Measurements from ENCODE around the gene CD28.

DNA sequence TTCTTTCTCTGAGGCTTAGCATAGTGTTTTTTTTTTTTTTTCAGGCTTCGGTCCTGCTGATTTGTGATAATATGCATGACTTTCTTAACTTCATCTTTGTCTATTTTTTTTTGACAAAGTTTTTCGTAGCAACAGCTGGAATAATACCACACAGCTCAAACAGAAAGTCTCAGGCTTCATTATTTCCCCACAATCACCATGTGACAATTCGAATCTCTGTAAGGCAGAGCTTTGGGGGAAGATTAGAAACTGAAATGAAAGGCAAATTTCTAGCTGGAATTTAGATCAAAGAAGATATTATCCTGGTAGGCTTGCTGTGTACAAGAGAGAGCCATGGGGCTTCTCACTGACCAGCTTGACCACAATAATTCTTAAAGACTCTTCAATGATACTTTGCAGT is 12.2 kb upstream of the CD28 start:
- TF ChIP-seq, protein P1, sequence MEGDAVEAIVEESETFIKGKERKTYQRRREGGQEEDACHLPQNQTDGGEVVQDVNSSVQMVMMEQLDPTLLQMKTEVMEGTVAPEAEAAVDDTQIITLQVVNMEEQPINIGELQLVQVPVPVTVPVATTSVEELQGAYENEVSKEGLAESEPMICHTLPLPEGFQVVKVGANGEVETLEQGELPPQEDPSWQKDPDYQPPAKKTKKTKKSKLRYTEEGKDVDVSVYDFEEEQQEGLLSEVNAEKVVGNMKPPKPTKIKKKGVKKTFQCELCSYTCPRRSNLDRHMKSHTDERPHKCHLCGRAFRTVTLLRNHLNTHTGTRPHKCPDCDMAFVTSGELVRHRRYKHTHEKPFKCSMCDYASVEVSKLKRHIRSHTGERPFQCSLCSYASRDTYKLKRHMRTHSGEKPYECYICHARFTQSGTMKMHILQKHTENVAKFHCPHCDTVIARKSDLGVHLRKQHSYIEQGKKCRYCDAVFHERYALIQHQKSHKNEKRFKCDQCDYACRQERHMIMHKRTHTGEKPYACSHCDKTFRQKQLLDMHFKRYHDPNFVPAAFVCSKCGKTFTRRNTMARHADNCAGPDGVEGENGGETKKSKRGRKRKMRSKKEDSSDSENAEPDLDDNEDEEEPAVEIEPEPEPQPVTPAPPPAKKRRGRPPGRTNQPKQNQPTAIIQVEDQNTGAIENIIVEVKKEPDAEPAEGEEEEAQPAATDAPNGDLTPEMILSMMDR (IDR thresholded peaks at IDR 0.05), result no peak
- no peak for TF ChIP-seq POLR2A (IDR thresholded peaks at IDR 0.05)
